NCI-H187 treated with DMSO at 0.1 percent for 48 hours (cell line): ENCODE data around the gene FXYD7.

Source experiments
- DNase-seq: peaks from one replicate; lab custom pipeline; 2025; lab: John Stamatoyannopoulos, UW

The FXYD7 gene

DNA sequence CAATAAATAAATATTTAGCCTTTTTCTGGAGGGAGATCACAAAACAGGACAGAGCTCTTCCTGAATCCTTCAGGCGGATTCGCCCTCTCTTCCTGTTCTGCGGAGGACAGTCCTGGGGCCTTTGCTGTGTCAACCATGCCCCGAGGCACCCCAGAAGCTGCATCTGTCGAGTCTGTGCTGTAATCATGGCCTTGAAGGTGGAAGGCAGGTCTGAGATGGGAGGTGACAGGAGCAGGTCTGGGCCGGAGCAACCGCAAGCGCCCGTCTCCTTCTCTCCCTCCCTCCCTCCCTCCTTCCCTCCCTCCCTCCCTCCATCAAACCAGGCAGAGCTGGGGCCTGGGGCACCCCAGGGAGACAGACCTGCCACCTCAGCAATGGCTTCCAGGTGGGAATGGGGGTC lies 32.1 kb upstream of the FXYD7 start:
- no peak for DNase-seq

DNA sequence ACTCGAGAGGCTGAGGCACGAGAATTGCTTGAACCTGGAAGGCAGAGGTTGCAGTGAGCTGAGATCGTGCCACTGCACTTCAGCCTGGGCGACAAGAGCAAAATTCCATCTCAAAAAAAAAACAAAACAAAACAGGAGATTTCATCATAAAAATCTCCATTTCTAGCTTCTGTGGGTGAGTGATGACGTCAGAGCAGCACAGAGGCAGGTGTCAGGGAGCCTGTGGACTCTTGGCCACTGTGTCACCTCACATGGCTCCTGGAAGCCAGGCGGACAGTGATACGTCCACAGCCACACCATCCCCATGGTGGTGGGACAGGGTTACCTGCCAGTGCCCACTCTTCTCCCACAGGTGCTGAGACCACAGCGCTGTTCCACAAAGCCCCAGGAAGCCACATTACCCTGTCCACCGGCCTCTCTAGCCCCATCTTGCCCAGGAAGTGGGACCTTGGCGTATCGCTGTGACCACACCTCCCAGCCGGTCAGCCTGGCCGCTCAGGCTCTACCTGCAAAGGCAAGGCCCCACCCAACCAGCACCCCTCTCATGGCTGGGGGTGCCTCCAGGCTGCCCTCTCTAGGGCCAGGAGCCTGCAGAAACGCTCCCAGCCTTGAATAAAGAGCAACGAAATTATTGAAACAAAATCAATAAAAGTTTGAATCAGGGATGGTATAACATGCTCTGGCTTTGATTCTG lies 29.9 kb upstream of the FXYD7 start:
- no peak for DNase-seq

DNA sequence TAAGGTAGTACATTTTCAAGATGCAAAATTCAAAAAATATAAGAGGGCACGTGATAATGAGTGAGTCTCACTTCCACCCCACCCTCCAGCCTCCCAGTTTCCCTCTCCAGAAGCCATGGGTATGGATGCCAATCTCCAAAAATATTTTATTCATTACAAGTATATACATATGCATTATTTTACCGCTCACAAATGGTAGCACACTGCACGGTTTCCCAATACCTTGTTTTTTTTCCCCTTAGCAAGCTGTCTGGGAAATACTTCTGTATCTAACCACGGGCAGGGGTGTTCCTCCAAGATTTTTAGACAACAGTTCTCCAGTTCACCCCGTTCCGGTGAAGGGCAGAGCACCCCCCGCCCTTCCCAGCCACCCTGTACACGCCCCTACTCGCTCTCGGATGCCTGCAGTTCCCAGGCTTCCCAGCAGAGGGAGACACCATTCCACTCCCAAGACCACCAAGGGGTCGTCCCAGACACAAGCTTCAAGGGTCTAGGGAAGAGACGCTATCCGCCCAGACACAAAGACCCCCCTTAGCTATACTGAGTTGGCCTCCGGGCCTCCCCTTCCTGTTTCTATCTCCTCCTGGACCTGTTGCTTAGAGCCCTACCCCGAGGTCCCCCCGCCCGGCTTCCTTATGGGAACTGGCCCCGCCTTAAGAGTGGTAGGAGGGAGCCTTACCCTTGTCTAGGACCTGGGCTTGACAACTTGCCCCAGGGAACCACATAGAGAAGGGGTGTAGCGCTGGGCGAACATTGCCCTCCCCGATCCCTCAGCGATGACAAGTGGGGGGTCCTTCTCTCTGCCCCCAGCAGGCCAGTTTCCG lies 28.5 kb upstream of the FXYD7 start:
- no peak for DNase-seq

DNA sequence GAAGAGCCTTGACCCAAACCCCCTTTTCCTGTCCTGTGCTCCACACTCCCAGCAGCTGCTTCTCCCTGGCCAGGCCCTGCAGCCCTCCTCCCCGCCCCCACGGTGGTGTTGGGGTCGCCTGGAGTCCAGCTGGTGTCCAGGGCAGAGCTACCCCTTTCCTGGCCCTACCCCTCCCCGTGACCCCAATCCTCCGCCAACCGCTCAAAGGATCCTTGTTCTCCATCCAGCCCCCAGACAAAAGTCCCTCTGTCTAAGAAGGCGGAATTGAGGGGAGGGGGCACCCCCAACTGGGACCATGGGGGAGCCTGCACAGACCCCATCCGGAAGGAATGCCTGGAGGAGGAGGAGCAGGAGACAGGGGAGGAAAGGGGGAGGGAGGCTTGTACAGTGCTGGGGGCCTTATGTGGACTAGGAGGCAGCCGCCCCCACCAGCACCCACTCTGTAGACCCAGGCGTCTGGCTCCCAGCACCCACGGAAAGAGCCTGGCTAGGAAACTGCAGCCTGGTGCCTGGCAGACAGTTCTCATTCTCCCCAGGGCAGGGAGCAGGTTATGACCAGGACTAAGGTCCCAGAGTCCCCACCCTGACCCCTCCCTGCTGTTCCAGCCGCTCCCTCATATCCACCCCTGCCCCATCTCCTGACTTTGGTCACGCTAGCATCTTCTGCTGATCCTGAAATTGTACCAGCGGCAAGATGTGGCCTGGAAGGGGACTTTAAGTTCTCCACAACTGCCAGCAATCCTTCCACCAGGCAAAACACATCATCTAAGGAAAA lies 27.7 kb upstream of the FXYD7 start, which contains the start of gene FXYD3:
TSS of gene FXYD3 (plus strand) at position 647 of the 775 bp plus-strand sequence. CDS start 3,554 bp downstream, outside the sequence.
- no peak for DNase-seq

- no peak for DNase-seq
Measured at GRCh38 chr19:35116072-35116801, 26.8 kb upstream of the FXYD7 start.

- DNase-seq: no peak
Measured at GRCh38 chr19:35117116-35117515, 25.9 kb upstream of the FXYD7 start.

- DNase-seq: no peak
Measured at GRCh38 chr19:35117799-35118198, 25.3 kb upstream of the FXYD7 start.

- no peak for DNase-seq
Measured at GRCh38 chr19:35118268-35119020, 24.6 kb upstream of the FXYD7 start.

GRCh38 chr19:35119091-35119490 lies 24.0 kb upstream of the FXYD7 start:
- no peak for DNase-seq

DNA sequence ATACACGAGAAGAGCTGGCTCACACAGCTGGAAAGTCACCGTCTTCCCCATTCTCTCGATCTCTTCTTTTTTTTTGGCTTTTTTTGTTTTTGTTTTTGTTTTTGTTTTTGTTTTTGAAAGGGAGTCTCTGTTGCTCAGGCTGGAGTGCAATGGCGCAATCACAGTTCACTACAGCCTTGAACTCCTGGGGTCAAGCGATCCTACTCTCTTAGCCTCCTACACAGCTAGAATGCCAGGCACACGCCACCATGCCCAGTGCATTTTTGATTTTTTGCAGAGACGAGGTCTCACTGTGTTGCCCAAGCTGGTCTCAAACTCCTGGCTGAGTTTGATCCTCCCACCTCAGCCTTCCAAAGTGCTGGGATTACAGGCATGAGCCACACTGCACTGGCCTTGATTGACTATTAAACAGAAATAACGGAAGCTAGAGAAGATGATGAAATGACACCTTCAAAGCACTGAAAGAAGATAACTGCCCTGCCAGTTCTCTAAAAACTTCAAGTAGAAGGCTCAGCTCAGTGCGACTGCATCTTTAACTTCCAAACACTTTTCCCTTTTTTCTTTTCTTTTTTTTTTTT lies 23.4 kb upstream of the FXYD7 start:
- DNase-seq: no peak

DNA sequence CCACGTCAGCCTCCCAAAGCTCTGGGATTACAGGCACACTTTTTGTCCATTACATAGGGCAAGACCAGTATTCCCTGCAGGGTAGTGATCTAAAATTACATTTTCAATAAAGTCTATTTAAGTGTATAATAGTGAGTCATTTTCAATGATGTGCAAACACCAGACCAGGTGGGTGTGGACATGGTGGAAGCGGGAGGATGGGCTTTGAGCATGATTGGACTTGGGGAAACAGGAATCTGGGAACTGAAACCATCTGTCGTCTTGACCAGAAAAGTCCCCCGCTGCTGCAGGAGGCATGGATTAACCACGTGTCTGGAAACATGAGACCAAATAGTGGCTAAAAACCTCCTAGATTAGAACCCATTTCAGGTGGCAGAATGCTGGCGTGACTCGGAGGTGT lies 22.6 kb upstream of the FXYD7 start:
- no peak for DNase-seq

- no peak for DNase-seq
Measured at GRCh38 chr19:35120898-35121297, 22.2 kb upstream of the FXYD7 start.

- DNase-seq: no peak
Measured at GRCh38 chr19:35122687-35123551, 20.1 kb upstream of the FXYD7 start.

- no peak for DNase-seq
Measured at GRCh38 chr19:35123573-35123972, 19.5 kb upstream of the FXYD7 start.

- DNase-seq: no peak
Measured at GRCh38 chr19:35124098-35125060, 18.7 kb upstream of the FXYD7 start.

GRCh38 chr19:35125270-35125717 lies 17.8 kb upstream of the FXYD7 start:
- no peak for DNase-seq

- no peak for DNase-seq
Measured at GRCh38 chr19:35125749-35126623, 17.1 kb upstream of the FXYD7 start.

- no peak for DNase-seq
Measured at GRCh38 chr19:35126624-35126959, 16.5 kb upstream of the FXYD7 start.
